ENCODE measurements around the gene MBLAC2. TPM values are rescaled to one million over a fixed set of nuclear protein-coding genes. Genes with fewer than 3 reads are reported as not detected.

Gene MBLAC2
- total and polyA plus RNA-seq, 10 donors = 2.2 to 11.8 (median 6.1) TPM

DNA sequence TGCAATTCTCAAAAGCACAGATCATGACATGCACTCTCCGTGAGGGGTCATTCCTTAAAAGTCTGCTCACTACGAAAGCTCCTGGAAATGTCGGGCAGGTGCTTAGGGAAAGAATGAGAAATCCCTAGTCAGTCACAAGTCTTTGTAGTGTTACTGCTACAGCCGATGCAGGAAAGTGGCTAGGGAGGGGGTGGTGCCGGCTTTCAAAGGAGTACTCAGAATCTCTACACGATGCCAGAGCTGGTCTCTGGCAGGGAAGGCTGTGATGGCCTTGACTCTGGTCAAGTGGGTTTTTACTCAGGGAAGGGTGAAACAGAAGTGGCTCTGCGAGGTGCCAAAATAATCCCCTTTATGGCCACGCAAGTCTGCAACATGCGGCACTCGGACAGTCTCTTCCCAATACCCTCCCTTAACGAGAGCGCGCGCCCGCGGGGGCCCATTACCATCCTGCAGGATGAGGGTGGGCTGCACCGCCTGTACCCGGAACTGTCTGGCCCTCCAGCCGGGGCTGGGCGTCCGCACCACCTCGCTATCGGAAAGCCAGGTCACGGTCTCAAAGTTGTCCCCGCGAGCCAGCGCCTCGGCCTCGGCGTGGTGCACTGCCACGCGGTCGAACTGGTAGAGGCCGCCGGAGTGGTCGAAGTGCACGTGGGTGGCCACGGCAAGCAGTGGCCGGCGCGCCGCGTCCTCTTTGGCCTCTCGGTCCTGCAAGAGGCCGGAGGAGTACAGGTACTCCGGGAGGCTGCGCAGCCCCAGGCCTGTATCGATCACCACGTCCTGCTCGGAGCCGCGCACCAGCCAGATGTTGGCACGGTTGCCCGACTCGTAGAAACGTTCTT, 956 bp downstream of the MBLAC2 start:
- peak; percentile 92 for DNase-seq
- Histone ChIP-seq H3K4me1 (peaks cover 7 to 41% (median 25%) of the 10 kb centered on the region in 6 donors), H3K27ac (peak overlapping the region; percentile 76 to 88 (median 86)), H3K9me3 (peaks cover 0 to 9% (median 0%) of the 10 kb centered on the region in 8 donors), H3K27me3 (replicated peaks in 1 of 7) (no peaks in the 10 kb centered on the region), H3K36me3 (no peaks in the 10 kb centered on the region), H3K4me3 (peak overlapping the region; percentile 79 to 98 (median 94))
- 0 to 1% (median 1%) methylated on average over 34 to 56 of the region's 56 CpGs for WGBS, 5 donors
- no peak for TF ChIP-seq POLR2A (IDR thresholded peaks at IDR 0.05)
- TF ChIP-seq, protein P1, sequence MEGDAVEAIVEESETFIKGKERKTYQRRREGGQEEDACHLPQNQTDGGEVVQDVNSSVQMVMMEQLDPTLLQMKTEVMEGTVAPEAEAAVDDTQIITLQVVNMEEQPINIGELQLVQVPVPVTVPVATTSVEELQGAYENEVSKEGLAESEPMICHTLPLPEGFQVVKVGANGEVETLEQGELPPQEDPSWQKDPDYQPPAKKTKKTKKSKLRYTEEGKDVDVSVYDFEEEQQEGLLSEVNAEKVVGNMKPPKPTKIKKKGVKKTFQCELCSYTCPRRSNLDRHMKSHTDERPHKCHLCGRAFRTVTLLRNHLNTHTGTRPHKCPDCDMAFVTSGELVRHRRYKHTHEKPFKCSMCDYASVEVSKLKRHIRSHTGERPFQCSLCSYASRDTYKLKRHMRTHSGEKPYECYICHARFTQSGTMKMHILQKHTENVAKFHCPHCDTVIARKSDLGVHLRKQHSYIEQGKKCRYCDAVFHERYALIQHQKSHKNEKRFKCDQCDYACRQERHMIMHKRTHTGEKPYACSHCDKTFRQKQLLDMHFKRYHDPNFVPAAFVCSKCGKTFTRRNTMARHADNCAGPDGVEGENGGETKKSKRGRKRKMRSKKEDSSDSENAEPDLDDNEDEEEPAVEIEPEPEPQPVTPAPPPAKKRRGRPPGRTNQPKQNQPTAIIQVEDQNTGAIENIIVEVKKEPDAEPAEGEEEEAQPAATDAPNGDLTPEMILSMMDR (IDR thresholded peaks at IDR 0.05 in 8 of 11, conservative IDR thresholded peaks at IDR 0.05 in 3 of 11) = no peak
- no peak for TF ChIP-seq POLR2AphosphoS5 (IDR thresholded peaks at IDR 0.05)
- intact Hi-C loops (cut with DNase I; ENCODE audit: low total_unique reads) = no loop called here

DNA sequence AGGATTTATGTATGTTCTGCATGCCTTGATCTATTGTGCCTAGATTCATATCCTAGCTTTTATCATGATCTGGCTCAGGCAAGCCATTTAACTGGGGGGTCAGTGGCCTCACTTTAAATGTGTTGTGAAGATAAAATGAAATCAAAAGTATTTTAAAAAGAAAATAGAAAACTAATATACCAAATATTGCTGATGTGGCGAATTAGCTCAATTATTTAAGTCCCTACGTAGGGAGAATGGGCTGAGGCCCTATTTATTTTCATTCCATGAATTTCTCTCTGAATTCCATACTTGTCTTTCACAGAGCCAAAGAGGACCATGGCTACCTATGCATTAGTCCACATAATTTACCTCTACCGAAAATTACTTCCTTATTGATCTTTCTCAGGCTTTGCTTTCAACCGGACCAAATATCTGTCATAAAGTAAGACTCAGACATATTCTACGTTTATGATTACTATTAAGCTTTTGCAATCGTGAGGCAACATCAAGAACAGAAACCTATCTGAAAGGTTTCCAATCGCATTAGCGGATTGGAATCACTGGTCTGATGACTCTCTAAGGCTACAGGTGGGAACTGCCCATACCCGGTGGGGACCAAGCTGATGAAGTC, 1.7 kb downstream of the MBLAC2 start:
- intact Hi-C loops (cut with DNase I; ENCODE audit: low total_unique reads) = no loop called here
- TF ChIP-seq POLR2AphosphoS5 (IDR thresholded peaks at IDR 0.05) (no peak), POLR2A (IDR thresholded peaks at IDR 0.05) (no peak)
- TF ChIP-seq, protein P1 (IDR thresholded peaks at IDR 0.05 in 8 of 11, conservative IDR thresholded peaks at IDR 0.05 in 3 of 11) = no peak
- 40 to 52% (median 47%) methylated on average over 9 of the region's 9 CpGs for WGBS, 5 donors

DNA sequence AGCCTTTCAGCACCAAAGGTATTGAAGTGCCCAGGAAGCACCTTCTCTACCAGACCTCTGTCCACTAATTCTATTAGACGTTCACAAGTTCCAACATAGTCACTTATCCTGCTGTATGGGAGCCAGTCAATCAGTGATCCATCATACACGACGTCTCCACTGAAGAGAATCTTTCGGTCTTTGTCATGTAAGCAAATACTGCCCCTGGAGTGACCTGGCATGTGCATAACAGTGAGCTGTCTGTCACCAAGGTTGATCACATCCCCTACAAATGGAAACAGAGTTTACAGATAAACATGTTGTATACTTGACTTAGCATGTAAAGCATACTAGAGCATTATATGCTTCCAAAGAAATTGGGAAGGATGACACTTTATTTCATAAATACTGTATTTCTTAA, 13.3 kb downstream of the MBLAC2 start:
- Histone ChIP-seq H3K36me3 (peaks cover 0 to 31% (median 3%) of the 10 kb centered on the region in 6 donors), H3K4me3 (no peak overlapping the region), H3K9me3 (no peaks in the 10 kb centered on the region), H3K27me3 (replicated peaks in 1 of 7) (no peaks in the 10 kb centered on the region), H3K4me1 (no peaks in the 10 kb centered on the region), H3K27ac (no peak overlapping the region)
- TF ChIP-seq, protein P1 (IDR thresholded peaks at IDR 0.05 in 8 of 11, conservative IDR thresholded peaks at IDR 0.05 in 3 of 11) = no peak
- TF ChIP-seq POLR2AphosphoS5 (IDR thresholded peaks at IDR 0.05) (no peak), POLR2A (IDR thresholded peaks at IDR 0.05) (no peak)
- DNase-seq = no peak
- intact Hi-C loops (cut with DNase I; ENCODE audit: low total_unique reads) = no loop called here
- 83 to 93% (median 86%) methylated on average over 4 of the region's 4 CpGs for WGBS, 5 donors

More for the DNA sequence above, 1.7 kb downstream of the MBLAC2 start:
- Histone ChIP-seq H3K36me3 (no peaks in the 10 kb centered on the region), H3K27ac (no peak overlapping the region), H3K4me1 (peaks cover 7 to 41% (median 25%) of the 10 kb centered on the region in 6 donors), H3K9me3 (peaks cover 0 to 11% (median 0%) of the 10 kb centered on the region in 8 donors), H3K27me3 (replicated peaks in 1 of 7) (no peaks in the 10 kb centered on the region), H3K4me3 (peak overlapping the region; percentile 10 to 98 (median 92))
- no peak for DNase-seq

DNA sequence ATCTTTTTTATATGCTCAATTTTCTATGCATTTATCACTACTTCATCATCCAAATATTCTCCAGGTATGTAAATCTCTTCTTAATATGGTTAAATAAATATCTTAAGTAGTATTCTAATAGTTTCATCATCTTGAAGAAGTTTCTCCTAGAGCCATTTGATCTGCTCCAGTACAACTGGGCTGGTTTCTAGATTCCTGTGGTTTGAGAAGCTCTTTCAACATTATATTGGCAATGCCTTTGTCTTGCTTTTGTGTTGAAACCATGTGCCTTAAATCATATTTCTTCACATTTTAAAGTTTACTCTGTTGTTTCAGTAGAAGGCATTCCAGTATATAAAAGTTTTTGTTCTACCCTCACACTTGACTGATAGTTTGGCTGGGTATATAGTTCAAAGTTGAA, 27.6 kb downstream of the MBLAC2 start:
- intact Hi-C loops (cut with DNase I; ENCODE audit: low total_unique reads) = no loop called here
- DNase-seq = no peak
- Histone ChIP-seq H3K27ac (no peak overlapping the region), H3K36me3 (no peaks in the 10 kb centered on the region), H3K27me3 (replicated peaks in 1 of 7) (no peaks in the 10 kb centered on the region), H3K4me3 (no peak overlapping the region), H3K4me1 (no peaks in the 10 kb centered on the region), H3K9me3 (no peaks in the 10 kb centered on the region)
- TF ChIP-seq POLR2AphosphoS5 (IDR thresholded peaks at IDR 0.05) (no peak), POLR2A (IDR thresholded peaks at IDR 0.05) (no peak)
- TF ChIP-seq, protein P1 (IDR thresholded peaks at IDR 0.05 in 8 of 11, conservative IDR thresholded peaks at IDR 0.05 in 3 of 11) = no peak

Measured in spleen (tissue), 11 donors.